Globus pallidus (tissue), 1 donor: ENCODE measurements around the gene KRTAP10-6.
"Not testable (repeated sequence)": the region's sequence is repeated elsewhere in the genome, so short reads cannot be mapped to it uniquely, and the experiment has no call there.

Experiments used
- DNase-seq: peaks from one replicate; pipeline ENCODE4 v3.0.0-alpha.2; 2015; ENCODE audit warnings: low spot score

KRTAP10-6 gene

DNA sequence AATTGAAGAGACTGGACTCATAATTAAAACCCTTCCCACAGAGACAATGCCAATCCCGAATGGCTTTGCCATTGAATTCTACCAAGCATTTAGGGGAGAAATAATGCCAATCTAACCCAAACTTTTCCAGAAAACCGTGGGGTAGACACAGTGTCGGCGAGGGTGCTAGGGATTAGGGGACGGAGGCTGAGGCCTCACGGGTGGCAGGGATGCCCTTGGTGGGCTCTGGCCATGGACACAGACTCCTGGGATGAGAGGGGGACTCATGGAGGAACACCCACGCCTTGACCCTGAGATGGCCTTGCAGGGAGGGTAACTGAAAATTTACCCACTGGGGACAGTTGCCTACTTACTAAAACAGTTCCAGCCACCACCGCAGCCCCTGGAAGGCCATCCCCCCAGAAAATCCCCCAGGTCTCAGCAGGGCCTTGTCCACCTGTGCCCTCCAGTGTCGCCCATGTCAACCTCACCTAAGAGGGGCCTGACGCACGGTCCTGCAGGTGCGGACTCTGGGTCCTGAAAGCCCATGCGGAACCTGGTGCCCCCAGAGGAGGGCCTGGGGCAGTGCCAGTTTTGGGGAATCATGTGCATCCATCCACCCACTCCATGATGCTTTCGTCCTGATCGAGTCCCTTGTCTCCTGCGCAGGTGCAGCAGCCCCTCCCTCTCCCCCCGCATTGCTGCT lies 13.8 kb downstream of the KRTAP10-6 start:
- no peak for DNase-seq

GRCh38 chr21:44576025-44576420 lies 16.3 kb downstream of the KRTAP10-6 start:
- no peak for DNase-seq

DNA sequence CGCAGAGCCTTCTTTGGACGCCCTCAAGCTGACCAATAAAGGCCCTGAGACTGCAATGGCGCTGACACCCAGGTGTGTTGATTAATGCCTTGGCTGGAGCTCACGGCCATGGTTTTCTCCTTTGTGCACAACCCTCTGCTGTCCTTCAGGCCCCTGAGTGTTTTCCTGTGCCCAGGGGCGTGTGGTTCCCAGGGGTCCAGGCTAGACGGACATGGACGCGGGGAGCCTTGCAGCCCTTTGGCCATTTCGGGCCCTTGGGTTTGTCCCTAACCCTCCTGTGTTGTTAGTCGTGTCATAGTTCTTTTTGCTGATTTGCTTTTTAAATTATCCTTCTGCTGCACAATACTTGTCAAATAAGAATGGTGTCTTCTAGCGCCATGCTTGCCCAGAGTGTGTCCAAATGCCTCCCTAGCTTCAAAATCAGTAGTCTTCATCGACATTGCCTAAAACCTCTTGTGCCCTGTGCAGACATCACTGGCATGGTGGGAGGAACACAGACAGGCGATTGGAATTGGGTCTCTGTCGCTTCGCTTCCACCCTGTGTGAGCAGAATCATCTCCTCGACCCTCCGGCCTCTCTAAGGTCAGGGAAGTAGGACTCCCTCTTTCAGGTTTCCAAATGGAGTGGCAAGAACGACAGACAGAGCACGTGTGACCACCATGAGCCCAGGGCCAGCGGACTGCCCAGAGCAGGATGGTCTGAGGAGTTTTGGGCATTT lies 16.8 kb downstream of the KRTAP10-6 start:
- DNase-seq = no peak

GRCh38 chr21:44574457-44575306 lies 17.6 kb downstream of the KRTAP10-6 start:
- DNase-seq = no peak

- not testable (repeated sequence) for DNase-seq
Measured at GRCh38 chr21:44573630-44574456, 18.5 kb downstream of the KRTAP10-6 start, which contains the start of gene KRTAP10-4. Gene KRTAP10-4, plus strand, starts transcription at chr21:44573729. Its CDS starts 30 bp downstream, at chr21:44573759.

DNA sequence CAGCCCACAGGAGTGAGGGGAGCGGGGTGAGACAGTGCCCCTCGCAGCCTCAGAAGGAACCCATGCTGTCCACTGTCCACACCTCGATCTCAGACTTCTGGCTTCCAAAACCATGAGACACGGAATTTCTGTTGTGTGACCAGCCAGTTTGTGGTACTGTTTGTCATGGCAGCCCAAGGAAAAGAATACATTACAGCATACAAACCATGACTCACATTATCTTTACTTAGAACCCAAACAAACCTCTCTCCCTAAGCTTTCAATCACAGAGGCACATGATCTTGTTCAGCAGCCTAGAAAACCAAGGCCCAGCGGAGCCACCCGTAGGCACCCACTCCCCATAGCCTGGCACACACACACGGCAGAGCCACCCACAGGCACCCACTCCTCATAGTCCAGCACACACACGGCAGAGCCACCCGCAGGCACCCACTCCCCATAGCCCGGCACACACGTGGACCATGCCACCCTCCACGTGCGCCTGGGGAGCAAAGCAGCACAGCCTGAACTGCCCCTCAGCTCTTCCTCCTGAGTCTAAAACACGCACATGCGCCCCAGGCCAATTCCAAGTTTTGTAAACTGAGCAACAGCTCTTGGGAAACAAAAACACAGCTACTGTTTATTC lies 19.2 kb downstream of the KRTAP10-6 start:
- no peak for DNase-seq

GRCh38 chr21:44571844-44572782 lies 20.2 kb downstream of the KRTAP10-6 start:
- no peak for DNase-seq

DNA sequence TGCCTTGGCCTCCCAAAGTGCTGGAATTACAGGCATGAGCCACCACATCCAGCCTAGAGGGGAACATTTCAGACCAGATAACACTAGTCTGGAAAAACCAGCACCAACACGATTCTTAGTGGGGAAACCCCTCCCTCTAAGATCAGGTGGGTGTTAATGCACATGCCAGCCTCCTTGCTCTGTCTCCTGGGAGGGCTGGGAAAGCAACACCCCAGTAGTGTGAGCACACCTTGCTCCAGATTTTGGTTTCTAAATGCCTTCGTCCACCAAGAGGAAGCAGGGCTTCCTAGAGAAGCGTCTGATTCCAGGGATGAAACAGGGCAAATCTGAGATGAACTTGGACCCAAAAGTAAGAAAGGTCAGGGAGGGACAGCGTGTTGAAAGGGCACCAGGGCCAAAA lies 21.0 kb downstream of the KRTAP10-6 start:
- no peak for DNase-seq

DNA sequence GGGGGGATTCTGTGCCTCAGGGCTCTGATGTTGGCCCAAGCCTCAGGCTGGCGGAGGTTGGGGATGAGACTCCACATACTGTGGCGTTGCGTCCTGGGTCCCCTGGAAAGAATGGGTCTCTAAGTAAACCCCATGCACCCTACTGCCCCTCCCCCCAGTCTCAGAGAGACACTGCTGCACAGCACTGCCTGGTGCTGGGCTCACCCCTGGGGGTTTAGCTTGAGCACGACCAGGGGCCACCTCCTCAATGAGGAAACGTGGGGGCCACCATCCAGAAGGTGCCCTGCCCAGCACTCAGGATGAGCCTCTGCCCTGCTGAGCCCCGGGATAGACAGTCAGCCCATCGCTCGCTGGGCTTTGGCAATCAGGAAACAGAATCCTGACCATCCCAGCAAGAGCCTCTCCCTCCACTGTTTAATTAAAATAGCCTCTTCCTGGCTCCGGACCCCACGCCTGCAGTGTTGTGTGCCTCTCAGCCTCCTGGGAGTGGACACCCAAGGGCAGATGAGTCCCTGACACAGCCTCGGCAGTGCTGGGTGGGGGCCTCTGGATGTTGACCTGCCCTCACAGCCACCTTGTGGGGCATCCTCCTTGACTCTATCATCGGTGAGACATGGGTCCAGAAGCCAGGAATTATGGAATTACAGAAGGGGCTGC lies 22.3 kb downstream of the KRTAP10-6 start:
- no peak for DNase-seq

GRCh38 chr21:44568667-44569556 lies 23.4 kb downstream of the KRTAP10-6 start:
- DNase-seq = no peak

DNA sequence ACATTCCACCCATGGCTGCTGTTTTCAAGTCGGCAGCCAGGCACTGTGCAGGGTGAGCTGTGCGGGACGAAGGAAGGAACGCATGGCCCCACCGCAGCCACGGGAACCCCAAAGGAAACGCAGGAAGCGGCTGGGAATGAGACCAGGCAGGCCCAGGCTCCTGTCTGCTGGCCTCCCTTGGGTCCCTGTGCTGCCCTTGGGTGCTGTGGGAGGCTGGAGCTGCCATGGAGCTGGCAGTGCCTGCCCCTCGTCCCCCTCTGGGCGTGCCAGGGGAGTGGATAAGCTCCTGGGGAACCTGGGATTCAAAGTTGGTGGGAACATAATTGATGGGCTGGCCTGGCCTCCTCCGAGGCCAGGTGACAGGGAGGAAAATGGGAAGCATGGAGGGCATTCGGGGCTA lies 24.0 kb downstream of the KRTAP10-6 start:
- no peak for DNase-seq

DNA sequence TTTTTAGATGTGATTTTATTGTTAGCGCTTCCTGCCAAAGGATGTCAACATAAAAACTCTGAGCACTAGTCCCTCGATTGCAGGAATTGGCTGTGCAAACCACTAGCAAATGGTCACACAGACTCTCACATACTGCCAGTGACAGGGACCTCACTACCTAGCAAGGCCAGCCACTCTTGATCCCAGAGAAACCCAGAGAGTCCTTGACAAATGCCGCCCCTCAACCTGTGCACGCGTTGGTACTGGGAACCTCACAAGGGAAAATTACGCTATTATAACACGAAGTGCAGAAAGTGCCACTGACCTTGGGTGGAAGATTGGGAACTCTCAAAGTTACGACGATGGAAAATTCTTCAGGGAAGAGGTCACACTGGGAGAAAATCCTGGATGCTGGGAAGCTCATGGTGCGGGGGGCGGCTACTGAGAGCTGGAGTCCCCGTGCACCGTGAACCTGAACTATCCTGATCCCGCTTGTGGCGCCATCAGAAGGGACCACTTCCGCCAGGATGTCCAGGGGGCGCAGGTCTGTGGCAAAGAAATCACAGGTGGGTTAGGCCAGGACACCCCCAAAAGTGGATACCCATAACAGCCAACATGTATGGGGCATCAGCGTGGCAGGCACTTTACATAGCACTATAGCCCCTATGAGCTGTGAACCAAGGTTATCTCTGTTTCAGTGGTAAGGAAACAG lies 24.7 kb downstream of the KRTAP10-6 start:
- DNase-seq = no peak

- DNase-seq = no peak
Measured at GRCh38 chr21:44566403-44566802, 25.9 kb downstream of the KRTAP10-6 start.

GRCh38 chr21:44564886-44565598 lies 27.3 kb downstream of the KRTAP10-6 start:
- DNase-seq = no peak

GRCh38 chr21:44564099-44564498 lies 28.2 kb downstream of the KRTAP10-6 start:
- DNase-seq = no peak

DNA sequence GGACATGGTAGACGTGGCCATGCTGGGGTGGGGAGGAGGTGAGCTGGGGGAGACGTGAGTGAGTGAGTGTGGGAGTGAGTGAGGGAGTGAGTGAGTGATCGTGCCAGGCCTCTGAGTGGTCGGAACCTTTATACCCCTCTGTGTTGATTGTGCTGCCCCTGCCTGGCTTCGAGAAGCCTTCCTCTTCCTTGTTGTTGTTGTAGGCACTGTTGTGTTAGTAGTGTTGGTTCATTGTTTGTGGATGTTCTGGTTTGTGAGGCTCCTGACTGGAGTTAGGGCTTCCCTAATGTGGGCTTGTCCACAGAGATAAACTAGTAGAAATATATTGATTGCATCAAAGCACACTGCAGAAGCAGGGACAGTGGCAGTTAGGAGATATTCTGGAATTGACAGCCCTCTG lies 33.6 kb downstream of the KRTAP10-6 start, which contains the start of gene KRTAP10-3:
TSS of gene KRTAP10-3 (minus strand) at position 101 of the 400 bp plus-strand sequence. CDS start at position 21, 80 bp downstream.
- DNase-seq = no peak

DNA sequence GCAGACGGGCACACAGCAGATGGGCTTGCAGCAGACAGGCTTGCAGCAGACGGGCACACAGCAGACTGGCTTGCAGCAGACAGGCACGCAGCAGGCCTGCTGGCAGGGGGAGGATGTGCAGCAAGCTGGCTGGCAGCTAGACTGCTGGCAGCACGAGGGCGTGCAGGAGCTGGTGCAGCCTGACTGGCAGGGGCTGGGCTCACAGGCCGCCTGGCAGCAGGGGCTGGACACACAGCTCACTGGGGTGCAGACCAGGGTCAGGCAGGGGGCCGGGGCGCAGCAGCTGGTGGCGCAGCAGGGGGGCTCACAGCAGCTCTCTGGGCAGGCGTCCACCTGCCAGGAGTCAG lies 34.0 kb downstream of the KRTAP10-6 start:
- DNase-seq = not testable (repeated sequence)
